WTC11 (cell line): ENCODE results near the gene PSME2.
A peak's percentile ranks its signal among the peaks of the same experiment; 100 is the strongest.

Experiments used
- CREB1 ChIP-seq: sonication (generic); formaldehyde crosslinking; IDR thresholded peaks from 2 replicates; pipeline ENCODE4 v1.8.0; 2023; ENCODE audit warnings: mild to moderate bottlenecking, missing genetic modification reagents
- E2F1 ChIP-seq: sonication (generic); formaldehyde crosslinking; IDR thresholded peaks from 2 replicates; pipeline ENCODE4 v1.8.0; 2022; ENCODE audit warnings: mild to moderate bottlenecking, missing genetic modification reagents
- E2F5 ChIP-seq: sonication (generic); formaldehyde crosslinking; IDR thresholded peaks from 2 replicates; pipeline ENCODE4 v1.8.1; 2022; ENCODE audit warnings: mild to moderate bottlenecking, moderate library complexity, missing genetic modification reagents
- FOXP4 ChIP-seq: sonication (generic); formaldehyde crosslinking; IDR thresholded peaks from 2 replicates; pipeline ENCODE4 v1.8.0; 2022; ENCODE audit warnings: mild to moderate bottlenecking, missing genetic modification reagents
- KAT7 ChIP-seq: sonication (generic); formaldehyde crosslinking; IDR thresholded peaks from 2 replicates; pipeline ENCODE4 v1.8.1; 2023; ENCODE audit warnings: missing genetic modification reagents, mild to moderate bottlenecking, borderline replicate concordance
- NFYB ChIP-seq: sonication (generic); formaldehyde crosslinking; conservative IDR thresholded peaks from 2 replicates; pipeline ENCODE4 v1.8.0; 2022; ENCODE audit warnings: low read depth, missing genetic modification reagents
- NR1H2 ChIP-seq: sonication (generic); formaldehyde crosslinking; IDR thresholded peaks from 2 replicates; pipeline ENCODE4 v1.9.0; 2021; ENCODE audit warnings: mild to moderate bottlenecking, moderate library complexity, missing genetic modification reagents
- ZNF138 ChIP-seq: sonication (generic); formaldehyde crosslinking; conservative IDR thresholded peaks from 2 replicates; pipeline ENCODE4 v1.8.1; 2022; ENCODE audit warnings: mild to moderate bottlenecking, moderate library complexity, missing genetic modification reagents
- ZNF317 ChIP-seq: sonication (generic); formaldehyde crosslinking; IDR thresholded peaks from 2 replicates; pipeline ENCODE4 v1.8.1; 2023; ENCODE audit warnings: low read depth, mild to moderate bottlenecking, moderate library complexity, missing genetic modification reagents, borderline replicate concordance
- TF ChIP-seq, protein P1 (sequence below): sonication (generic); formaldehyde crosslinking; IDR thresholded peaks from 2 replicates; pipeline ENCODE4 v1.8.0; 2022; ENCODE audit warnings: mild to moderate bottlenecking, missing genetic modification reagents
- TF ChIP-seq, protein P2 (sequence below): fragments of 200-600 bp; IDR thresholded peaks from 2 replicates; pipeline ENCODE4 v1.8.0; 2022; ENCODE audit warnings: antibody characterized with exemption
- TF ChIP-seq, protein P3 (sequence below): sonication (generic); formaldehyde crosslinking; IDR thresholded peaks from 2 replicates; pipeline ENCODE4 v1.8.0; 2022; ENCODE audit warnings: mild to moderate bottlenecking, missing genetic modification reagents

- TF ChIP-seq, protein P1, sequence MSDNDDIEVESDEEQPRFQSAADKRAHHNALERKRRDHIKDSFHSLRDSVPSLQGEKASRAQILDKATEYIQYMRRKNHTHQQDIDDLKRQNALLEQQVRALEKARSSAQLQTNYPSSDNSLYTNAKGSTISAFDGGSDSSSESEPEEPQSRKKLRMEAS = 0 out of 2 replicates have a peak, but pooled peaks have one; percentile 9
- TF ChIP-seq, protein P2, sequence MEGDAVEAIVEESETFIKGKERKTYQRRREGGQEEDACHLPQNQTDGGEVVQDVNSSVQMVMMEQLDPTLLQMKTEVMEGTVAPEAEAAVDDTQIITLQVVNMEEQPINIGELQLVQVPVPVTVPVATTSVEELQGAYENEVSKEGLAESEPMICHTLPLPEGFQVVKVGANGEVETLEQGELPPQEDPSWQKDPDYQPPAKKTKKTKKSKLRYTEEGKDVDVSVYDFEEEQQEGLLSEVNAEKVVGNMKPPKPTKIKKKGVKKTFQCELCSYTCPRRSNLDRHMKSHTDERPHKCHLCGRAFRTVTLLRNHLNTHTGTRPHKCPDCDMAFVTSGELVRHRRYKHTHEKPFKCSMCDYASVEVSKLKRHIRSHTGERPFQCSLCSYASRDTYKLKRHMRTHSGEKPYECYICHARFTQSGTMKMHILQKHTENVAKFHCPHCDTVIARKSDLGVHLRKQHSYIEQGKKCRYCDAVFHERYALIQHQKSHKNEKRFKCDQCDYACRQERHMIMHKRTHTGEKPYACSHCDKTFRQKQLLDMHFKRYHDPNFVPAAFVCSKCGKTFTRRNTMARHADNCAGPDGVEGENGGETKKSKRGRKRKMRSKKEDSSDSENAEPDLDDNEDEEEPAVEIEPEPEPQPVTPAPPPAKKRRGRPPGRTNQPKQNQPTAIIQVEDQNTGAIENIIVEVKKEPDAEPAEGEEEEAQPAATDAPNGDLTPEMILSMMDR = no peak
- TF ChIP-seq ZNF138 (no peak), E2F1 (CRISPR knock-in tag) (no peak), FOXP4 (no peak), CREB1 (CRISPR knock-in tag) (0 out of 2 replicates have a peak, but pooled peaks have one; percentile 20), E2F5 (CRISPR knock-in tag) (no peak), ZNF317 (CRISPR knock-in tag) (no peak), NFYB (CRISPR knock-in tag) (no peak), NR1H2 (no peak), KAT7 (CRISPR knock-in tag) (no peak)
- TF ChIP-seq, protein P3, sequence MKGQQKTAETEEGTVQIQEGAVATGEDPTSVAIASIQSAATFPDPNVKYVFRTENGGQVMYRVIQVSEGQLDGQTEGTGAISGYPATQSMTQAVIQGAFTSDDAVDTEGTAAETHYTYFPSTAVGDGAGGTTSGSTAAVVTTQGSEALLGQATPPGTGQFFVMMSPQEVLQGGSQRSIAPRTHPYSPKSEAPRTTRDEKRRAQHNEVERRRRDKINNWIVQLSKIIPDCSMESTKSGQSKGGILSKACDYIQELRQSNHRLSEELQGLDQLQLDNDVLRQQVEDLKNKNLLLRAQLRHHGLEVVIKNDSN (CRISPR knock-in tag) = no peak
Measured at GRCh38 chr14:24146453-24146977, at the start of gene PSME2.
